GM18526 (cell line): ENCODE results near the gene CKB.
A peak's percentile ranks its signal among the peaks of the same experiment; 100 is the strongest.

Experiments used
- POLR2A ChIP-seq: IDR thresholded peaks from 3 replicates; pipeline ENCODE4 v1.6.1; 2011; ENCODE audit not compliant: insufficient read length; ENCODE audit errors: extremely low read depth

The CKB gene

GRCh38 chr14:103522649-103523574, at the start of gene CKB:
Gene CKB, minus strand, starts transcription at chr14:103522830. Its CDS starts 337 bp downstream, at chr14:103522493.
- peak; percentile 23 for TF ChIP-seq POLR2A

GRCh38 chr14:103569408-103569807, 46.8 kb upstream of the CKB start:
- TF ChIP-seq POLR2A = no peak

- no peak for TF ChIP-seq POLR2A
Observed at GRCh38 chr14:103568952-103569351, 46.3 kb upstream of the CKB start.

- TF ChIP-seq POLR2A = no peak
Observed at GRCh38 chr14:103563844-103564505, 41.3 kb upstream of the CKB start.

GRCh38 chr14:103563226-103563620, 40.6 kb upstream of the CKB start:
- no peak for TF ChIP-seq POLR2A

- peak; percentile 72 for TF ChIP-seq POLR2A
Observed at GRCh38 chr14:103562429-103563225, 40.0 kb upstream of the CKB start, which contains the start of the genes BAG5 and COA8. Gene BAG5, minus strand, starts transcription at chr14:103562657. Its CDS starts 1,493 bp downstream, at chr14:103561164. Gene COA8, plus strand, starts transcription at chr14:103562960. Its CDS starts 42 bp downstream, at chr14:103563002.

GRCh38 chr14:103562179-103562428, 39.5 kb upstream of the CKB start:
- TF ChIP-seq POLR2A = no peak

GRCh38 chr14:103561381-103562178, 39.0 kb upstream of the CKB start:
- TF ChIP-seq POLR2A = no peak

GRCh38 chr14:103560691-103561090, 38.1 kb upstream of the CKB start:
- TF ChIP-seq POLR2A = no peak

GRCh38 chr14:103559766-103560165, 37.1 kb upstream of the CKB start:
- no peak for TF ChIP-seq POLR2A

- no peak for TF ChIP-seq POLR2A
Observed at GRCh38 chr14:103558071-103558882, 35.6 kb upstream of the CKB start.

- TF ChIP-seq POLR2A = no peak
Observed at GRCh38 chr14:103556946-103557758, 34.5 kb upstream of the CKB start.

- TF ChIP-seq POLR2A = no peak
Observed at GRCh38 chr14:103555559-103556337, 33.1 kb upstream of the CKB start.

- TF ChIP-seq POLR2A = no peak
Observed at GRCh38 chr14:103552846-103553210, 30.2 kb upstream of the CKB start.
